Activated CD8-positive, alpha-beta T cell treated with anti-CD3 and anti-CD28 coated beads, Interleukin-2, amount 10 ng/mL, durations not matched to agents 7 days and 5 days (primary cell): ENCODE results near the gene NPFFR2. TPM values are rescaled to one million over a fixed set of nuclear protein-coding genes. Genes with fewer than 3 reads are reported as not detected.
"Not testable (repeated sequence)": the region's sequence is repeated elsewhere in the genome, so short reads cannot be mapped to it uniquely, and the experiment has no call there.

Experiments
- ATAC-seq: fragments of 150-1000 bp; cut with Tn5 transposase; one replicate; pipeline ENCODE4 v1.10.0; 2021; ENCODE audit warnings: moderate library complexity
- CTCF ChIA-PET: fragments of 350-600 bp; sonication (Branson Sonifier 250); formaldehyde crosslinking; loops from one replicate; lab custom pipeline; 2021; ENCODE audit warnings: antibody characterized with exemption; lab: Charles Lee
- POLR2A ChIA-PET: fragments of 350-600 bp; sonication (Branson Sonifier 250); formaldehyde crosslinking; loops from one replicate; lab custom pipeline; 2021; ENCODE audit warnings: antibody characterized with exemption; lab: Charles Lee
- DNase-seq: peaks from one replicate; pipeline ENCODE4 v3.0.0-alpha.2; 2020
- H3K27ac Mint-ChIP-seq: one replicate; pipeline ENCODE4 v1.8.0; 2021; ENCODE audit warnings: mild to moderate bottlenecking, mixed read lengths
- H3K27me3 Mint-ChIP-seq: one replicate; pipeline ENCODE4 v1.8.0; 2021; ENCODE audit warnings: low read depth, mixed read lengths
- H3K36me3 Mint-ChIP-seq: one replicate; pipeline ENCODE4 v1.8.0; 2021; ENCODE audit warnings: low read depth, mixed read lengths
- H3K4me1 Mint-ChIP-seq: one replicate; pipeline ENCODE4 v1.8.0; 2021; ENCODE audit warnings: low read depth, mixed read lengths
- H3K4me3 Mint-ChIP-seq: one replicate; pipeline ENCODE4 v1.8.0; 2021; ENCODE audit warnings: mild to moderate bottlenecking, mixed read lengths
- H3K9me3 Mint-ChIP-seq: one replicate; pipeline ENCODE4 v1.8.0; 2022; ENCODE audit warnings: mixed read lengths; ENCODE audit not compliant: insufficient read depth
- total RNA-seq, 2 experiments: library from RNA; stranded (reverse); gene quantifications; one replicate each; pipeline ENCODE4 v1.2.3, GENCODE V29; 2021

NPFFR2 gene
- total RNA-seq, 2 experiments from 2014 or later = not detected

DNA sequence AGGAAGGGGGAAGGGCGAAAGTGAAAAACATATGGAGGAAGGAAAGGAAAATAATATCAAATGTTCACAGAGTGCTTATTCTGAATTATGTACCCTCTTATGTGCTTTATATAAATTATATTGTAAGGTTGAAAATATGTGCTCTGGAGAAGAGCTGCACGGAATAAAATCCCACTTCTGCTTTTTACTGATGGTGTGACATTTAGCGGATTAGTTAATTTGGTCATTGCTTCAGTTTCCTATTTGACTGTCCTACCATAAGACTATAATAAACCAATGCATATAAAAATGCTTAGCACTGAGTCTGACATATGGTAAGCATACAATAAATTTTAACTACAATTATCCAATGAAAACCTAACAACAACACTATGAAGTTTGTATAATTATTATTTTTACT, 86.2 kb downstream of the NPFFR2 start:
- ATAC-seq (no peak), DNase-seq (no peak)
- Mint-ChIP-seq H3K4me3 (no peak overlapping the region), H3K36me3 (no peaks in the 10 kb centered on the region), H3K4me1 (no peaks in the 10 kb centered on the region), H3K9me3 (no peaks in the 10 kb centered on the region), H3K27me3 (no peaks in the 10 kb centered on the region), H3K27ac (no peak overlapping the region)
- ChIA-PET POLR2A (no interaction called here), CTCF (no interaction called here)

DNA sequence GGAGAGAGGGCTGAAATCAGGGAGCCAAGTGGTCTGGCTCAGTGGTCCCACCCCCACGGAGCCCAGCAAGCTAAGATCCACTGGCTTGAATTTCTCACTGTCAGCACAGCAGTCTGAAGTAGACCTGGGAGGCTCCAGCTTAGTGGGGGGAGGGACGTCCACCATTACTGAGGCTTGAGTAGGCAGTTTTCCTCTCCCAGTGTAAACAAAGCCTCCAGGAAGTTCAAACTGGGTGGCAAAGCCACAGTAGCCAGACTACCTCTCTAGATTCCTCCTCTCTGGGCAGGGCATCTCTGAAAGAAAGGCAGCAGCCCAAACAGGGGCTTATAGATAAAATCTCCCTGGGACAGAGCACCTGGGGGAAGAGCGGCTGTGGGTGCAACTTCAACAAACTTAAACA, 88.1 kb downstream of the NPFFR2 start:
- Mint-ChIP-seq H3K4me3 (no peak overlapping the region), H3K9me3 (no peaks in the 10 kb centered on the region), H3K27ac (no peak overlapping the region), H3K36me3 (no peaks in the 10 kb centered on the region), H3K4me1 (no peaks in the 10 kb centered on the region), H3K27me3 (no peaks in the 10 kb centered on the region)
- ChIA-PET POLR2A (no interaction called here), CTCF (no interaction called here)
- DNase-seq (no peak), ATAC-seq (no peak)

DNA sequence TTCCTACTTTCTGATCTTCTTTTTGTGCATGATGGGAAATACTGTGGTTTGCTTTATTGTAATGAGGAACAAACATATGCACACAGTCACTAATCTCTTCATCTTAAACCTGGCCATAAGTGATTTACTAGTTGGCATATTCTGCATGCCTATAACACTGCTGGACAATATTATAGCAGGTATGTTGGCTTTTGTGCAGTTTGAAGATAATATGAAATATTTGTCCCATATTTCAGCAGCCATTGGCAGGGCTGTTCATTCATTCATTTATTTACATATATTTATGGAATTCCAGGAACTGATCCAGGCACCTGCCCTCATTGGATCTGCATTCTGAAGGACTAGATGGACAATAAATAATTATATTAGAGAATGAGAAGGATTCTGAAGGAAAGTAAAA, 96.9 kb downstream of the NPFFR2 start:
- Mint-ChIP-seq H3K36me3 (no peaks in the 10 kb centered on the region), H3K27me3 (no peaks in the 10 kb centered on the region), H3K4me3 (no peak overlapping the region), H3K4me1 (no peaks in the 10 kb centered on the region), H3K9me3 (no peaks in the 10 kb centered on the region), H3K27ac (no peak overlapping the region)
- ATAC-seq (no peak), DNase-seq (no peak)
- ChIA-PET CTCF (no interaction called here), POLR2A (no interaction called here)

DNA sequence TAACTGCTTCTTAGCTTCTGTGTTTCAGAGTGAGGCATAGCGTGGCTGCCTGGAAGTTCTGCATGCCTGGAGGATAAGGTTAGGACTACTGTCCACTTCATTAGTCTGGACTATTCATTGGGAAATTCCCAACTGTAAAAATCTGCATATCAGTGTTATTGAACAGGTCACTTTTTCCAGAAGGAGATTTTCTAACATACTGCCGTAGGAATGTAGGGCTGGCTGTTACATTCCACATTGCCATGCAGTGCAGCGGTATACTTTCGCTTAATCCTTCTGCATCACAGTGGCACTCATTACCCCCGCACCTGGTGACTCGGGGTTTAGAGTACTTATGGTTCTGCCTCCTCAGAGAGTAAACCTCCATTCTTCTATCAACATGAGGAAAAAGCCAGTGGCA, 104.6 kb downstream of the NPFFR2 start:
- H3K36me3 Mint-ChIP-seq = no peaks in the 10 kb centered on the region
- H3K9me3 Mint-ChIP-seq = no peaks in the 10 kb centered on the region
- ATAC-seq (no peak), DNase-seq (no peak)
- H3K4me3 Mint-ChIP-seq = no peak overlapping the region
- no peak overlapping the region for H3K27ac Mint-ChIP-seq
- H3K27me3 Mint-ChIP-seq = no peaks in the 10 kb centered on the region
- POLR2A ChIA-PET = no interaction called here
- H3K4me1 Mint-ChIP-seq = no peaks in the 10 kb centered on the region
- CTCF ChIA-PET = no interaction called here

DNA sequence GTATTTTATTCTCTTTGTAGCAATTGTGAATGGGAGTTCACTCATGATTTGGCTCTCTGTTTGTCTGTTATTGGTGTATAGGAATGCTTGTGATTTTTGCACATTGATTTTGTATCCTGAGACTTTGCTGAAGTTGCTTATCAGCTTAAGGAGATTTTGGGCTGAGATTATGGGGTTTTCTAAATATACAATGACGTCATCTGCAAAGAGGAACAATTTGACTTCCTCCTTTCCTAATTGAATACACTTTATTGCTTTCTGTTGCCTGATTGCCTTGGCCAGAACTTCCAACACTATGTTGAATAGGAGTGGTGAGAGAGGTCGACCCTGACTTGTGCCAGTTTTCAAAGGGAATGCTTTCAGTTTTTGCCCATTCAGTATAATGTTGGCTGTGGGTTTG, 108.2 kb downstream of the NPFFR2 start:
- H3K27ac Mint-ChIP-seq, DNase-seq, ATAC-seq, H3K36me3 Mint-ChIP-seq, H3K4me1 Mint-ChIP-seq, H3K27me3 Mint-ChIP-seq, CTCF ChIA-PET, H3K4me3 Mint-ChIP-seq, POLR2A ChIA-PET, H3K9me3 Mint-ChIP-seq: not testable (repeated sequence)

DNA sequence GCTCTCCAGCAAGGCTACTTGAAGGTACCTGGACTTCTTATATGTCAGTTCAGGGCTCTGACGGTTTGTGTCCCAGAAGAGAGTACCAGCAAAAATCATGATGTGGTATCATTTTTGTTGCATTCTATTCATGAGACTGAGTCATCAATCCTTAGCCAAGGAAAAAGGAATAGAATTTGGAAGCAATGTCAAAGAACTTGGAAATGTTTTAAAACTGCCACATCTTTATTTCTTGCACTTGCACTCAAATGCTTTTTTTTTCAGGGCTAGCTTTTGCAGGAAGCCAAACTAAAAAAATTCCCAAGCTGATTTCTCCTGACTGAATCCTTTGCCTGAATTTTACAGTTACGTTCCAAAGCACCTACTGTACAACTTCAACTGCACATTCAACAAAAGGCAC, 112.4 kb downstream of the NPFFR2 start:
- DNase-seq (no peak), ATAC-seq (no peak)
- POLR2A ChIA-PET = no interaction called here
- no peak overlapping the region for H3K4me3 Mint-ChIP-seq
- H3K4me1 Mint-ChIP-seq = no peaks in the 10 kb centered on the region
- no peak overlapping the region for H3K27ac Mint-ChIP-seq
- H3K36me3 Mint-ChIP-seq = no peaks in the 10 kb centered on the region
- H3K9me3 Mint-ChIP-seq = no peaks in the 10 kb centered on the region
- CTCF ChIA-PET = no interaction called here
- H3K27me3 Mint-ChIP-seq = no peaks in the 10 kb centered on the region

DNA sequence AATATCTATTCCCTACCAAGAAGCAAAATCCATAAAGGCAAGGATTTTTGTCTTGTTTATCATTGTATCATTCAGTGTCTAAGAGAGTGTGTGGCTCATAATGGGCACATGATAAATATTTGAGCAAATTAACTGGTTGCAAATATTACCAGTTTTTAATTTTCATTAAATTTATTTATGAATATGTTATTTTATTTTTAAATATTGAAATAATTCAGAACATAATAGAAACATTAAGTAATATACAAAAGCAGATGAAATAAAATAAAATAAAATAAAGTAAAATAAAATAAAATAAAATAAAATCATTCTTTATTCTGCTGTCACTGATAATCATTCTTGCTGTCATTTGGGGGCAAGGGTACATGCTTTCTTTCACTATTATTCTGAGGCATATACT, 120.9 kb downstream of the NPFFR2 start:
- Mint-ChIP-seq H3K4me3 (no peak overlapping the region), H3K4me1 (no peaks in the 10 kb centered on the region), H3K9me3 (no peaks in the 10 kb centered on the region), H3K27me3 (no peaks in the 10 kb centered on the region), H3K27ac (no peak overlapping the region), H3K36me3 (no peaks in the 10 kb centered on the region)
- POLR2A ChIA-PET = no interaction called here
- DNase-seq (no peak), ATAC-seq (no peak)
- CTCF ChIA-PET = no interaction called here

DNA sequence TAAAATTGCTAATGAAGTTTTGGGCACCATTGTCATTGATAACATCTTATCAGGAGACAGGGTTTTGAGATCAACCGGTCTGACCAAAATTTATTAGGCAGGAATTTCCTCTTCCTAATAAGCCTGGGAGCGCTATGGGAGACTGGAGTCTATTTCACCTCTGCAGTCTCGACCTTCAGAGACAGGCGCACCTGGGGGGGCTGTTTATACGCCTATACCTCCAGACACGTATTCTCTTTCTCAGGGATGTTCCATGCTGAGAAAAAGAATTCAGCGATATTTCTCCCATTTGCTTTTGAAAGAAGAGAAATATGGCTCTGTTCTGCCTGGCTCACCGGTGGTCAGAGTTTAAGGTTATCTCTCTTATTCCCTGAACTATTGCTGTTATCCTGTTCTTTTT, 121.8 kb downstream of the NPFFR2 start:
- H3K27me3 Mint-ChIP-seq, H3K4me3 Mint-ChIP-seq, H3K9me3 Mint-ChIP-seq, DNase-seq, H3K27ac Mint-ChIP-seq, H3K36me3 Mint-ChIP-seq, CTCF ChIA-PET, POLR2A ChIA-PET, ATAC-seq, H3K4me1 Mint-ChIP-seq: not testable (repeated sequence)

DNA sequence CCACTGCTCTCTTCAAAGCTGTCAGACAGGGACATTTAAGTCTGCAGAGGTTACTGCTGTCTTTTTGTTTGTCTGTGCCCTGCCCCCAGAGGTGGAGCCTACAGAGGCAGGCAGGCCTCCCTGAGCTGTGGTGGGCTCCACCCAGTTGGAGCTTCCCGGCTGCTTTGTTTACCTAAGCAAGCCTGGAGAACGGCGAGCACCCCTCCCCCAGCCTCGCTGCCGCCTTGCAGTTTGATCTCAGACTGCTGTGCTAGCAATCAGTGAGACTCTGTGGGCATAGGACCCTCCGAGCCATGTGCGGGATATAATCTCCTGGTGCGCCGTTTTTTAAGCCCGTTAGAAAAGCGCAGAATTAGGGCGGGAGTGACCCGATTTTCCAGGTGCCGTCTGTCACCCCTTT, 137.5 kb downstream of the NPFFR2 start:
- H3K27ac Mint-ChIP-seq, H3K27me3 Mint-ChIP-seq, H3K9me3 Mint-ChIP-seq, CTCF ChIA-PET, H3K36me3 Mint-ChIP-seq, POLR2A ChIA-PET, ATAC-seq, H3K4me3 Mint-ChIP-seq, H3K4me1 Mint-ChIP-seq, DNase-seq: not testable (repeated sequence)

DNA sequence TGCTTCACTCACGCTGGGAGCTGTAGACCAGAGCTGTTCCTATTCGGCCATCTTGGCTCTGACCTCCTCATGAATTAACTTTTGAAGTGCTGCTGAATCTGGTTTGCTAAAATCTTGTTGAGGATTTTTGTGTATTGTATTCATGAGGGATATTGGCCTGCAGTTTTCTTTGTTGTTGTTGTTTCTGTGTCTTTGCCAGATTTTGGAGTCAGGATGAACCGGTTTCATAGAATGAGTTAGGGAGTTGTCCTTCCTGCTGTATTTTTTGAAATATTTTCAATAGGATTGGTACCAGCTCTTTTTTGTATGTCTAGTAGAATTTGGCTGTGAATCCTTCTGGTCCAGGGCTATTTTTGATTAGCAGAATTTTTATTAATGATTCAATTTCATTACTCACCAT, 138.1 kb downstream of the NPFFR2 start:
- H3K27ac Mint-ChIP-seq = no peak overlapping the region
- no peak overlapping the region for H3K4me3 Mint-ChIP-seq
- ATAC-seq (no peak), DNase-seq (no peak)
- H3K9me3 Mint-ChIP-seq = peaks cover 7% of the 10 kb centered on the region
- ChIA-PET CTCF (no interaction called here), POLR2A (no interaction called here)
- H3K4me1 Mint-ChIP-seq = no peaks in the 10 kb centered on the region
- H3K27me3 Mint-ChIP-seq = no peaks in the 10 kb centered on the region
- H3K36me3 Mint-ChIP-seq = no peaks in the 10 kb centered on the region

DNA sequence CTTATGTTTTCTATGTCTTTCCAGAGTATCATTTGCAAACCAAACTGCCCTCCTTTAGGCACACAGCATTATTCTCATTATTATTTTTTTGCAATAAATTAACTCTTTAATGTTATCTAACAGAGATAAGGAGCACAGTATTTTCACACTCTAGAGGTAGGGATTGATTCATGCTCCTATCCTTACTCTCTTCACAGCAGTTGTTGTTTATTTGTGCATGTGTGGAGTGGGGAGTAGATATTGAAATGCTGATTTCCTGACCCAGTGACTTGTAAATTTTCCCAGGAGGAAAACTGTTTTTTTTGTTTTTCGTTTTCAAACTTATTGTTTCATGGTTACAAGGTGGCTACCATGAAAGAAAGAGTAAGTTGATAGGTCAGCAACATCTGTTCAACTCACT, 140.0 kb downstream of the NPFFR2 start:
- no peak for ATAC-seq
- H3K27ac Mint-ChIP-seq = no peak overlapping the region
- ChIA-PET CTCF (no interaction called here), POLR2A (no interaction called here)
- H3K36me3 Mint-ChIP-seq = no peaks in the 10 kb centered on the region
- H3K4me1 Mint-ChIP-seq = no peaks in the 10 kb centered on the region
- DNase-seq = no peak
- no peak overlapping the region for H3K4me3 Mint-ChIP-seq
- no peaks in the 10 kb centered on the region for H3K27me3 Mint-ChIP-seq
- H3K9me3 Mint-ChIP-seq = peaks cover 7% of the 10 kb centered on the region

DNA sequence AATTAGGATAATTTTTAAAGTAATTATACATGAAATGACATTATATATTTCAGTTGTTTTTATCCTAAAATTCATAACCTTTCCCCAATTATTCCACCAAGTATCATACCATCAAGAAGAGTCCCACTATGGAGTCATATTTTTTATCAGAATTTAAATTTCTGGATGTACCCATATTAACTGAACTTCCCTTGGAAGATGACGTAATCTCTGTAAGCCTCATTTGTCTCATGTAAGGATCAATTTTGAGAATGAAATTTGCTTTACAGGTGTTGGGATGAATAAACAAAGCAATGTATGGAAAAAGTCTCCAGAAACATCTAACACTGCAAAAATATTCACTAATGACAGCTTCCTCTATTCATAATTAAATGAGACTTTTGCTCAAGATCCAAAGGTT, 147.5 kb downstream of the NPFFR2 start:
- H3K27ac Mint-ChIP-seq = no peak overlapping the region
- no peaks in the 10 kb centered on the region for H3K36me3 Mint-ChIP-seq
- ATAC-seq (no peak), DNase-seq (no peak)
- H3K9me3 Mint-ChIP-seq = no peaks in the 10 kb centered on the region
- ChIA-PET POLR2A (no interaction called here), CTCF (no interaction called here)
- no peaks in the 10 kb centered on the region for H3K4me1 Mint-ChIP-seq
- H3K4me3 Mint-ChIP-seq = no peak overlapping the region
- no peaks in the 10 kb centered on the region for H3K27me3 Mint-ChIP-seq

DNA sequence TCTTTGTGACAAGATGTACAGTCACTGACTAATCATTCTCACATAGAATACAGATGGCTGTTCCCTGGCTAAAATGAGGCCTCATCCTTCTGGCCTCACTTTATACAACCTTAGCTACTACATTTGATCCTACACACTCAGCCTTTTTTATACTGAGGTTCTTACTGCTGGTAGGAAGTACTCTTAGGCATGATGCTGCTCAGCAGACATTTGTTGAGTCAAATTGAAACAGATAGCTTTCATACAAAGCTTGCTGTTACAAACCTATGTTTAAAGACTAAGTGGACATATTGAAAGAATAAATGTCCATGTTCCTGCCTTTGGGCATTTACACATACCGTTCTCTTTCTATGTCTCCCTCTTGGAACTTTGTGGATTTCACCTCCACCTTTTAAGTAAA, 154.9 kb downstream of the NPFFR2 start:
- H3K27ac Mint-ChIP-seq = no peak overlapping the region

More for the DNA sequence above, 154.9 kb downstream of the NPFFR2 start:
- H3K36me3 Mint-ChIP-seq = no peaks in the 10 kb centered on the region
- no peak for ATAC-seq
- DNase-seq = no peak
- ChIA-PET CTCF (no interaction called here), POLR2A (no interaction called here)
- H3K4me1 Mint-ChIP-seq = no peaks in the 10 kb centered on the region
- no peak overlapping the region for H3K4me3 Mint-ChIP-seq
- H3K27me3 Mint-ChIP-seq = no peaks in the 10 kb centered on the region
- no peaks in the 10 kb centered on the region for H3K9me3 Mint-ChIP-seq
